ENCODE measurements around the gene DENND5B. TPM values are rescaled to one million over a fixed set of nuclear protein-coding genes. Genes with fewer than 3 reads are reported as not detected.

DENND5B gene
- total RNA-seq, 1 experiment from 2014 or later = 34.9 TPM

DNA sequence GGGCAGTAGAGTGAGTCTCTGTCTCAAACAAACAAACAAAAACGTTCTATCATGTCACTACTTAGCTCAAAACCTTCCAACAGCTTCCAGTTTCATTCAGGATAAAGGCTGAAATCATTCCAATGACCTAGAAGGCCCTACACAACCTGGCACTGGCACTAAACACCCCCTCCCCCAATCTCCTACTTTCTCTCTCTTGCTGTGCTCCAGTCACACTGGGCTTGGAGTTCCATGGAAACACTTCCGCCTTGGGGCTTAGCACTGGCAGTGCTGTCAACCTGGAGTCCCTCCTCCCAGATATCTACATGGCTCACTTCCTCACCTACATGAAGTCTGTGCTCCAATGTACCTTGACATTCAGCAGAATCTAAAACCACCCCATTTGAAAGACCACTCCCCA, 199.9 kb downstream of the DENND5B start:
- Mint-ChIP-seq H3K27me3 (ENCODE audit: insufficient read depth, unreplicated experiment) (no peaks in the 10 kb centered on the region), H3K36me3 (ENCODE audit: insufficient read depth, unreplicated experiment) (peaks cover 7% of the 10 kb centered on the region), H3K27ac (ENCODE audit: unreplicated experiment) (peak overlapping the region; percentile 7), H3K4me3 (ENCODE audit: unreplicated experiment) (no peak overlapping the region), H3K9me3 (ENCODE audit: unreplicated experiment) (no peaks in the 10 kb centered on the region), H3K4me1 (ENCODE audit: low read depth, unreplicated experiment) (peaks cover 39% of the 10 kb centered on the region)
- no TSS peak for BruUV-seq (replicated peaks)
- H3K9me3 ChIP-seq = no peaks in the 10 kb centered on the region
- DNase-seq = peak in 1 of 2 experiments; percentile 36
- H3K27me3 ChIP-seq (replicated peaks; ENCODE audit: control insufficient read depth, insufficient read depth, low read length) = no peaks in the 10 kb centered on the region
- H3K4me1 ChIP-seq = peaks cover 48% of the 10 kb centered on the region
- TF ChIP-seq, protein P1, sequence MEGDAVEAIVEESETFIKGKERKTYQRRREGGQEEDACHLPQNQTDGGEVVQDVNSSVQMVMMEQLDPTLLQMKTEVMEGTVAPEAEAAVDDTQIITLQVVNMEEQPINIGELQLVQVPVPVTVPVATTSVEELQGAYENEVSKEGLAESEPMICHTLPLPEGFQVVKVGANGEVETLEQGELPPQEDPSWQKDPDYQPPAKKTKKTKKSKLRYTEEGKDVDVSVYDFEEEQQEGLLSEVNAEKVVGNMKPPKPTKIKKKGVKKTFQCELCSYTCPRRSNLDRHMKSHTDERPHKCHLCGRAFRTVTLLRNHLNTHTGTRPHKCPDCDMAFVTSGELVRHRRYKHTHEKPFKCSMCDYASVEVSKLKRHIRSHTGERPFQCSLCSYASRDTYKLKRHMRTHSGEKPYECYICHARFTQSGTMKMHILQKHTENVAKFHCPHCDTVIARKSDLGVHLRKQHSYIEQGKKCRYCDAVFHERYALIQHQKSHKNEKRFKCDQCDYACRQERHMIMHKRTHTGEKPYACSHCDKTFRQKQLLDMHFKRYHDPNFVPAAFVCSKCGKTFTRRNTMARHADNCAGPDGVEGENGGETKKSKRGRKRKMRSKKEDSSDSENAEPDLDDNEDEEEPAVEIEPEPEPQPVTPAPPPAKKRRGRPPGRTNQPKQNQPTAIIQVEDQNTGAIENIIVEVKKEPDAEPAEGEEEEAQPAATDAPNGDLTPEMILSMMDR (IDR thresholded peaks at IDR 0.05; ENCODE audit: insufficient read depth in 1 of 2, low read depth in 1 of 2, low read length in 1 of 2, severe bottlenecking in 1 of 2, unreplicated experiment in 1 of 2) = no peak
- ChIA-PET CTCF (no interaction called here), POLR2A (no interaction called here)
- H3K36me3 ChIP-seq (ENCODE audit: control insufficient read depth, insufficient read depth, low read length) = peaks cover 5% of the 10 kb centered on the region; the same call in 1 of the 2 replicates
- intact Hi-C loops (cut with micrococcal nuclease; ENCODE audit: unreplicated experiment) = no loop called here
- no peak overlapping the region for H3K4me3 ChIP-seq (ENCODE audit: low read depth, low read length)

DNA sequence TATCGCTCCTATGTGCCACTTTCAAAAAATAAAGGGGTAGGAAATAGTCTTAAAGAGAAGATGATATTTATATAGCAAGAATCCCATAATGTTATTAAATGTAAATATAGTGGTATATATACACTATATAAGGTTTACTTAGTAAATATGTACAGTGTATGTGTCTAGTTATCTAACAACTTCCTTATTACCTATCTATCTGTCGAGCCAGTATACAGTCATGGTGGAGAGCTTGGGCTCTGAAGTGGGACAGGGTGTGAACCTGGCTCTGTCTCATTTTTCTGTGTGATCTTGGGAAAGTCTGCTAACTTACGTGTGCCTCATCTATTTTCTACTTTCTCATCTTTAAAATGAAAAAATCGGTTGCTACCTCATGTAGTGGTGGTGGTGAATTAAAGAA, 202.2 kb downstream of the DENND5B start:
- H3K36me3 Mint-ChIP-seq (ENCODE audit: insufficient read depth, unreplicated experiment) = peaks cover 12% of the 10 kb centered on the region
- TF ChIP-seq, protein P1 (IDR thresholded peaks at IDR 0.05; ENCODE audit: insufficient read depth in 1 of 2, low read depth in 1 of 2, low read length in 1 of 2, severe bottlenecking in 1 of 2, unreplicated experiment in 1 of 2) = no peak
- no peak overlapping the region for H3K27ac Mint-ChIP-seq (ENCODE audit: unreplicated experiment)
- BruUV-seq (replicated peaks) = no TSS peak
- Histone ChIP-seq H3K36me3 (ENCODE audit: control insufficient read depth, insufficient read depth, low read length) (peaks cover 5% of the 10 kb centered on the region; the same call in 1 of the 2 replicates), H3K4me3 (ENCODE audit: low read depth, low read length) (no peak overlapping the region), H3K9me3 (no peaks in the 10 kb centered on the region), H3K27me3 (replicated peaks; ENCODE audit: control insufficient read depth, insufficient read depth, low read length) (no peaks in the 10 kb centered on the region), H3K4me1 (peaks cover 59% of the 10 kb centered on the region)
- H3K4me3 Mint-ChIP-seq (ENCODE audit: unreplicated experiment) = no peak overlapping the region
- no peaks in the 10 kb centered on the region for H3K27me3 Mint-ChIP-seq (ENCODE audit: insufficient read depth, unreplicated experiment)
- DNase-seq = no peak
- H3K9me3 Mint-ChIP-seq (ENCODE audit: unreplicated experiment) = no peaks in the 10 kb centered on the region
- intact Hi-C loops (cut with micrococcal nuclease; ENCODE audit: unreplicated experiment) = no loop called here
- POLR2A ChIA-PET = no interaction called here
- CTCF ChIA-PET = interaction anchor here (0.7 kb wide), 1 partner anchor 18 kb away, joined by 3 read pairs; no protein-coding TSS in a partner anchor
- H3K4me1 Mint-ChIP-seq (ENCODE audit: low read depth, unreplicated experiment) = peaks cover 50% of the 10 kb centered on the region

DNA sequence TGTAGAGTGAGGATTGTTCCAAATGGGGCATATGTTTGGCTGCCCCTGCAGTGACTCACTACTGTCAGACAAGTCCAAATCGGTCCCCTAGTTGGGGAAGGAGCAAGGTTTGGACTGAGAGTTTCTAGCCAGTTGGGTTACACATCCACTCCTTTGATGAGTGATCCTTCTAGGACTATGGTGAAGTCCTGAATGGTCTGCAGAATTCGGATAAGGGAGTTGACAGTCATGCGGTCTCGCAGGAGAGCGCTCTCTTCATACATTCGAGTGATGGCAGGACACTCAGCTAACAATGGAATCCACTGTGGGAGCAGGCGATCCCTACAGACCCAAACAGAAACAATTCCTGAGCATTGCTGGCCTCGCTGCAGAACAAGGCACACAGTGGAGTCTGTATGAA, 203.5 kb downstream of the DENND5B start:
- Mint-ChIP-seq H3K4me1 (ENCODE audit: low read depth, unreplicated experiment) (peaks cover 50% of the 10 kb centered on the region), H3K4me3 (ENCODE audit: unreplicated experiment) (no peak overlapping the region), H3K36me3 (ENCODE audit: insufficient read depth, unreplicated experiment) (peaks cover 12% of the 10 kb centered on the region), H3K9me3 (ENCODE audit: unreplicated experiment) (no peaks in the 10 kb centered on the region), H3K27me3 (ENCODE audit: insufficient read depth, unreplicated experiment) (no peaks in the 10 kb centered on the region), H3K27ac (ENCODE audit: unreplicated experiment) (peak overlapping the region; percentile 82)
- POLR2A ChIA-PET = interaction anchor here (0.5 to 3.3 kb wide), 4 partner anchors 16 to 68 kb away, joined by 3 to 55 read pairs (median 18); partner anchors contain the start of gene SINHCAF
- Histone ChIP-seq H3K4me3 (ENCODE audit: low read depth, low read length) (no peak overlapping the region), H3K9me3 (no peaks in the 10 kb centered on the region), H3K4me1 (peaks cover 59% of the 10 kb centered on the region), H3K36me3 (ENCODE audit: control insufficient read depth, insufficient read depth, low read length) (peaks cover 5% of the 10 kb centered on the region; the same call in 1 of the 2 replicates), H3K27me3 (replicated peaks; ENCODE audit: control insufficient read depth, insufficient read depth, low read length) (no peaks in the 10 kb centered on the region)
- DNase-seq = peak in 1 of 2 experiments; percentile 23
- CTCF ChIA-PET = interaction anchor here (0.5 to 2.5 kb wide), 3 partner anchors 16 to 130 kb away, joined by 3 to 18 read pairs (median 4); no protein-coding TSS in a partner anchor
- TF ChIP-seq, protein P1 (IDR thresholded peaks at IDR 0.05; ENCODE audit: insufficient read depth in 1 of 2, low read depth in 1 of 2, low read length in 1 of 2, severe bottlenecking in 1 of 2, unreplicated experiment in 1 of 2) = no peak
- intact Hi-C loops (cut with micrococcal nuclease; ENCODE audit: unreplicated experiment) = no loop called here
- no TSS peak for BruUV-seq (replicated peaks)

All from Caco-2 (cell line).